ENCODE data around the gene ZIC2.

ZIC2 gene

GRCh38 chr13:99960663-99961311 lies 20.8 kb upstream of the ZIC2 start:
- no peak for DNase-seq

- DNase-seq, result no peak
Measured at GRCh38 chr13:99961636-99962035, 19.9 kb upstream of the ZIC2 start.

- DNase-seq, result no peak
Measured at GRCh38 chr13:99962242-99962641, 19.3 kb upstream of the ZIC2 start.

GRCh38 chr13:99963816-99964339 lies 17.7 kb upstream of the ZIC2 start:
- DNase-seq, result no peak

GRCh38 chr13:99965329-99966000 lies 16.1 kb upstream of the ZIC2 start:
- no peak for DNase-seq

GRCh38 chr13:99966064-99966805 lies 15.3 kb upstream of the ZIC2 start:
- DNase-seq, result no peak

GRCh38 chr13:99967498-99967868 lies 14.1 kb upstream of the ZIC2 start:
- DNase-seq, result no peak

GRCh38 chr13:99967869-99968520 lies 13.6 kb upstream of the ZIC2 start:
- no peak for DNase-seq

GRCh38 chr13:99968521-99969452 lies 12.8 kb upstream of the ZIC2 start:
- no peak for DNase-seq

GRCh38 chr13:99969453-99969918 lies 12.1 kb upstream of the ZIC2 start:
- DNase-seq, result no peak

GRCh38 chr13:99969919-99970650 lies 11.5 kb upstream of the ZIC2 start:
- DNase-seq, result no peak

- DNase-seq, result no peak
Measured at GRCh38 chr13:99970651-99971575, 10.7 kb upstream of the ZIC2 start.

- no peak for DNase-seq
Measured at GRCh38 chr13:99971576-99972189, 9.9 kb upstream of the ZIC2 start, which contains the start of gene ZIC5. Gene ZIC5, minus strand, starts transcription at chr13:99971767. Its CDS starts 164 bp downstream, at chr13:99971603.

- no peak for DNase-seq
Measured at GRCh38 chr13:99972190-99972731, 9.3 kb upstream of the ZIC2 start.

- DNase-seq, result no peak
Measured at GRCh38 chr13:99973163-99973807, 8.3 kb upstream of the ZIC2 start.

- DNase-seq, result no peak
Measured at GRCh38 chr13:99973808-99974185, 7.8 kb upstream of the ZIC2 start.

- no peak for DNase-seq
Measured at GRCh38 chr13:99974296-99974938, 7.2 kb upstream of the ZIC2 start.

- DNase-seq, result no peak
Measured at GRCh38 chr13:99974939-99975561, 6.5 kb upstream of the ZIC2 start.
